ENCODE measurements around the gene UQCC2.

The UQCC2 gene

GRCh38 chr6:33711140-33712129 lies at the start of gene UQCC2:
Gene UQCC2, minus strand, starts transcription at chr6:33711700. Its CDS starts 14 bp downstream, at chr6:33711686.
- peak; percentile 95 for FAIRE-seq
- DNase-seq (ENCODE audit: insufficient read length, low spot score), result peak; percentile 97

- no peak for FAIRE-seq
- DNase-seq (ENCODE audit: insufficient read length, low spot score), result no peak
These were observed 48.6 kb upstream of the UQCC2 start for GRCh38 chr6:33759887-33760629.

GRCh38 chr6:33758815-33759216 lies 47.3 kb upstream of the UQCC2 start:
- FAIRE-seq, result no peak
- no peak for DNase-seq (ENCODE audit: insufficient read length, low spot score)

- FAIRE-seq (no peak), DNase-seq (ENCODE audit: insufficient read length, low spot score) (no peak)
These were observed 46.4 kb upstream of the UQCC2 start for GRCh38 chr6:33757906-33758305.

GRCh38 chr6:33757113-33757512 lies 45.6 kb upstream of the UQCC2 start:
- no peak for FAIRE-seq
- DNase-seq (ENCODE audit: insufficient read length, low spot score), result no peak

- peak; percentile 57 for FAIRE-seq
These were observed 44.9 kb upstream of the UQCC2 start for GRCh38 chr6:33756211-33756954.

GRCh38 chr6:33755070-33755869 lies 43.8 kb upstream of the UQCC2 start:
- DNase-seq (ENCODE audit: insufficient read length, low spot score) (no peak), FAIRE-seq (no peak)

More at GRCh38 chr6:33756211-33756954, 44.9 kb upstream of the UQCC2 start:
- no peak for DNase-seq (ENCODE audit: insufficient read length, low spot score)

GRCh38 chr6:33754222-33754621 lies 42.7 kb upstream of the UQCC2 start:
- DNase-seq (ENCODE audit: insufficient read length, low spot score) (no peak), FAIRE-seq (no peak)

GRCh38 chr6:33752646-33753015 lies 41.1 kb upstream of the UQCC2 start:
- no peak for FAIRE-seq
- DNase-seq (ENCODE audit: insufficient read length, low spot score), result no peak

GRCh38 chr6:33751771-33752645 lies 40.5 kb upstream of the UQCC2 start:
- DNase-seq (ENCODE audit: insufficient read length, low spot score) (peak; percentile 50), FAIRE-seq (peak; percentile 76)

GRCh38 chr6:33750244-33750991 lies 38.9 kb upstream of the UQCC2 start:
- DNase-seq (ENCODE audit: insufficient read length, low spot score) (no peak), FAIRE-seq (peak; percentile 55)

GRCh38 chr6:33749401-33749800 lies 37.9 kb upstream of the UQCC2 start:
- FAIRE-seq (no peak), DNase-seq (ENCODE audit: insufficient read length, low spot score) (no peak)

GRCh38 chr6:33748841-33749240 lies 37.3 kb upstream of the UQCC2 start:
- DNase-seq (ENCODE audit: insufficient read length, low spot score) (no peak), FAIRE-seq (no peak)

- DNase-seq (ENCODE audit: insufficient read length, low spot score), result no peak
- FAIRE-seq, result no peak
These were observed 36.3 kb upstream of the UQCC2 start for GRCh38 chr6:33747823-33748222.

- DNase-seq (ENCODE audit: insufficient read length, low spot score) (no peak), FAIRE-seq (peak; percentile 73)
These were observed 35.2 kb upstream of the UQCC2 start, which contains the start of gene IP6K3 for GRCh38 chr6:33746651-33747100. Gene IP6K3, minus strand, starts transcription at chr6:33746905. Its CDS starts 11,429 bp downstream, at chr6:33735476.

- DNase-seq (ENCODE audit: insufficient read length, low spot score) (peak; percentile 67), FAIRE-seq (peak; percentile 93)
These were observed 34.6 kb upstream of the UQCC2 start for GRCh38 chr6:33746036-33746600.

- FAIRE-seq (no peak), DNase-seq (ENCODE audit: insufficient read length, low spot score) (no peak)
These were observed 34.0 kb upstream of the UQCC2 start for GRCh38 chr6:33745548-33745947.
